Calu3 (cell line): Measurements from ENCODE around the gene DRAM1. TPM values are rescaled to one million over a fixed set of nuclear protein-coding genes. Genes with fewer than 3 reads are reported as not detected.

Source experiments
- BruUV-seq: library from RNA; stranded (reverse); fragments of 400-500 nt; replicated peaks from 2 replicates; lab custom pipeline; 2021; lab: Mats Ljungman, UMichigan
- CTCF ChIA-PET: fragments of 300-600 bp; sonication (Branson Sonifier 250); formaldehyde crosslinking; loops from one replicate; lab custom pipeline; 2022; ENCODE audit warnings: antibody characterized with exemption; lab: Charles Lee
- DNase-seq: peaks from one replicate; pipeline ENCODE4 v3.0.0; 2022
- H3K27ac Mint-ChIP-seq: one replicate; pipeline ENCODE4 v1.8.0; 2022; ENCODE audit warnings: mixed read lengths; ENCODE audit not compliant: unreplicated experiment
- H3K27me3 Mint-ChIP-seq: one replicate; pipeline ENCODE4 v1.8.0; 2022; ENCODE audit warnings: mixed read lengths; ENCODE audit not compliant: unreplicated experiment
- H3K36me3 Mint-ChIP-seq: one replicate; pipeline ENCODE4 v1.8.0; 2022; ENCODE audit warnings: mild to moderate bottlenecking, moderate library complexity, mixed read lengths; ENCODE audit not compliant: insufficient read depth, unreplicated experiment
- H3K4me1 Mint-ChIP-seq: one replicate; pipeline ENCODE4 v1.8.0; 2022; ENCODE audit warnings: mild to moderate bottlenecking, low read depth, mixed read lengths; ENCODE audit not compliant: unreplicated experiment
- H3K4me3 Mint-ChIP-seq: one replicate; pipeline ENCODE4 v1.8.0; 2022; ENCODE audit warnings: mild to moderate bottlenecking, low read depth, moderate library complexity, mixed read lengths; ENCODE audit not compliant: unreplicated experiment
- H3K9me3 Mint-ChIP-seq: one replicate; pipeline ENCODE4 v1.8.0; 2022; ENCODE audit warnings: low read depth, mixed read lengths; ENCODE audit not compliant: unreplicated experiment
- intact Hi-C: fragments of 100-400 bp; cut with micrococcal nuclease; formaldehyde crosslinking; loops from one replicate; pipeline ENCODE4 v1.10.0; 2022; ENCODE audit not compliant: unreplicated experiment
- total RNA-seq: library from RNA; stranded (reverse); gene quantifications from 2 replicates; pipeline ENCODE4 v1.2.3, GENCODE V29; 2022
- TF ChIP-seq, protein P1 (sequence below): fragments of 200-600 bp; IDR thresholded peaks from one replicate; pipeline ENCODE4 v1.8.0; 2022; ENCODE audit warnings: antibody characterized with exemption; ENCODE audit not compliant: unreplicated experiment

DRAM1 gene
- total RNA-seq, 1 experiment from 2014 or later: 28.1 TPM

DNA sequence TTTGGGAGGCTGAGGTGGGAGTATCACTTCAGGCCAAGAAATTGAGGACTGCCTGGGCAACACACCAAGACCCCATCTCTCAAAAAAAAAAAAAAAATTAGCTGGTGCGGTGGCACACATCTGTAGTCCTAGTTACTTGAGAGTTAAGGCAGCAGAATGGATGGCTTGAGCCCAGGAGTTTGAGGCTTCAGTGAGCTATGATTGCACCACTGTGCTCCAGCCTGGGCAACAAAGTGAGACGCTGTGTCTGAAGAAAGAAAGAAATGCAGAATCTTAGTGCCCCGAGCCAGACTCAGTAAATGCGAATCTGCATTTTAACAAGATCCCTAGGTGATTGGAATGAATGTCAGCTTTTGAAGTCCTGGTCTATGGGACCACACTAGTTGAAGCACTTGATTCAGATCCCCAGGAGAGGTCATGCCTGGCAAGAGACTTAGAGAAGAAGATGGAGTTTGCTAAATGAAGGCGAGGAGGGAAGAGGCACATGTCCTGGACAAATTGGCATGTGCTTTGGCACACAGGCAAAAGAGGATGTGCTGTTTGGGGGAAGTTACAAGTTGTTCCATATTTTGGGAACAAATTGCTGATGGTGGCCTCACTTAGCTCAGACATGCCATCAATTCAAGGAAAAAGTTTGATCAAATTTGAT is 56.6 kb downstream of the DRAM1 start:
- Mint-ChIP-seq H3K9me3 (no peaks in the 10 kb centered on the region), H3K4me1 (no peaks in the 10 kb centered on the region), H3K27ac (no peak overlapping the region), H3K27me3 (peaks cover 27% of the 10 kb centered on the region), H3K36me3 (no peaks in the 10 kb centered on the region), H3K4me3 (no peak overlapping the region)
- CTCF ChIA-PET: interaction anchor here (0.6 to 0.7 kb wide), 2 partner anchors 8 to 1348 kb away, joined by 4 to 8 read pairs; no protein-coding TSS in a partner anchor
- TF ChIP-seq, protein P1, sequence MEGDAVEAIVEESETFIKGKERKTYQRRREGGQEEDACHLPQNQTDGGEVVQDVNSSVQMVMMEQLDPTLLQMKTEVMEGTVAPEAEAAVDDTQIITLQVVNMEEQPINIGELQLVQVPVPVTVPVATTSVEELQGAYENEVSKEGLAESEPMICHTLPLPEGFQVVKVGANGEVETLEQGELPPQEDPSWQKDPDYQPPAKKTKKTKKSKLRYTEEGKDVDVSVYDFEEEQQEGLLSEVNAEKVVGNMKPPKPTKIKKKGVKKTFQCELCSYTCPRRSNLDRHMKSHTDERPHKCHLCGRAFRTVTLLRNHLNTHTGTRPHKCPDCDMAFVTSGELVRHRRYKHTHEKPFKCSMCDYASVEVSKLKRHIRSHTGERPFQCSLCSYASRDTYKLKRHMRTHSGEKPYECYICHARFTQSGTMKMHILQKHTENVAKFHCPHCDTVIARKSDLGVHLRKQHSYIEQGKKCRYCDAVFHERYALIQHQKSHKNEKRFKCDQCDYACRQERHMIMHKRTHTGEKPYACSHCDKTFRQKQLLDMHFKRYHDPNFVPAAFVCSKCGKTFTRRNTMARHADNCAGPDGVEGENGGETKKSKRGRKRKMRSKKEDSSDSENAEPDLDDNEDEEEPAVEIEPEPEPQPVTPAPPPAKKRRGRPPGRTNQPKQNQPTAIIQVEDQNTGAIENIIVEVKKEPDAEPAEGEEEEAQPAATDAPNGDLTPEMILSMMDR: no peak
- intact Hi-C loops: loop anchor here (10.0 kb wide), 1 partner anchor 159 kb away; no protein-coding TSS in a partner anchor
- no TSS peak for BruUV-seq
- DNase-seq: no peak

DNA sequence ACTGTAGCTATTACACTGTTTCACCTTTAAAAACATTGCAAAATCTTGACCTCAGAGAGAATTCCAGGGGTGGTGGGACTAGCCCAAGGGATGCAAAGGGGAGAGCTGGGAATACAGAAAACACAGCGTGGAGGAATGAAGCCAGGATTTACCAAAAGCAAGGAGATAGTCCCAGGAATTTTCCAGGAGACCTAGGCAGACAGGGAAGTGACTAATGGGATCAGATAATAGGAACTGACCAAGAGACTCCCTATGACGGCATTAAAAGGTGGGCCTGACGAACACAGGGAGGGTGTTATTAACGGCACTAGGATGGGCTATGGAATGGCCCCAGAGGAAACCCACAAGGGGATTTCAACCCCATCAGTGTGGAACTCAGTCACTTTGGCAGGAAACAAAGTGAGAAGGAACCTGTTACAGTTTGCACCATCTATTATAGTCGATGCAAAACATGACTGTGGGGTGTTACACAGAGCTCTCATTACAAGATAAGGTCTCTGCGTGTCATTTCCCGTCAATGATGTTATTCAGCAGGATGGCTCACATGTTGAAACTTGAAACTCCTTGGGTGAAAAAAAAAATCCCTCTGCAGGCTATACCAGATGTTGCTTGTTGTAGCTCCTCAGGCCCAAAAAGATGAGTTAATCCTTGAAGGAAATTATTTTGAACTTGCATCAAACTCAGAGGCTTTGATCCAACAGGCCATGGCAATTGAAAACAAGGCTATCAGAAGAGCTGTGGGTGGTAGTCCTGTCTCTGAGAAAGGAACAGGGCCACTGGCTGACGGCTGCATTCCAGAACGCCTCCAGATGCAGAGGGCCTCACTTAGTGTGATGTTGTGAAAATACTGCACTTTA is 58.7 kb downstream of the DRAM1 start:
- Mint-ChIP-seq H3K4me1 (no peaks in the 10 kb centered on the region), H3K36me3 (no peaks in the 10 kb centered on the region), H3K4me3 (no peak overlapping the region), H3K27me3 (peaks cover 27% of the 10 kb centered on the region), H3K27ac (no peak overlapping the region), H3K9me3 (no peaks in the 10 kb centered on the region)
- no peak for DNase-seq
- CTCF ChIA-PET: no interaction called here
- no TSS peak for BruUV-seq
- intact Hi-C loops: loop anchor here (5.0 to 10.0 kb wide), 2 partner anchors 161 to 1611 kb away; no protein-coding TSS in a partner anchor
- TF ChIP-seq, protein P1: no peak

DNA sequence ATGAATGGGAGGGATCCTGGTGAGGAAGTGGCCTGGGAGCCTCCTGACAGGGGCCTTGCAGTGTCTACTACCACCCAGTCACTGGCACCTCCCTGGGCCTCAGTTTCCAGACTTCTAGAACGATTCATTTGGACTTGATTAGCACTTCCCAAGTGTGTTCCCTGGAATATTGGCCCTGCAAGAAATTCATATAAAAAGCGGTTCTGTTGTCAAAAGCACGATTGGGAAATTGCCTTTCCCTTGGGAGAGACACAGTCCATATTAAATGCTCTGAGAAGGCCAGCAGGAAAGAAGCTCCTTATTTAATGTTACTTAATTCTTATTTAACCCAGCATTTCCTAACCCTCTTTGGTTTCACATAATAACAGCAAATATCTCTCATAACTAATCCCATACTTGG is 61.9 kb downstream of the DRAM1 start:
- CTCF ChIA-PET: interaction anchor here (1.6 kb wide), 1 partner anchor 872 kb away, joined by 6 read pairs; no protein-coding TSS in a partner anchor

DNA sequence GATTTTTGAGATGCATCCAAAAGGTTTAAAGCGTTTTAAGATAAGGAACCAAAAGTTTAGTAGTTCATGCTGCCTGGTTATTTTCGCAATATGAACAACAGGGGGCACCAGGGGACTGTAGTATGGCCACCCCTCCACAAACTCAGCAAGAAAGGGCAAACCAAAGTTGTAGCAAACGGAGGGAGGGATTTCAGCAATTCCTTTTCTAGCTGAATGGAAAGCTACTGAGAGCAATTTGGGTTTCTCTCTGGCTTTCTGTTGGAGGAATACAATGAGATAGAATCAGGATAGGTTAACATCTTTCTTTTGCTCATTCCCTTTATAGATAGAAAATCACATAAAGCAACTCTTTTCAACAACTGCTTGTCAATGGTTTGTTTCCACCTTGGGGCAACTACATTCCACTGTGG is 62.5 kb downstream of the DRAM1 start:
- peak; percentile 72 for DNase-seq
- CTCF ChIA-PET: interaction anchor here (1.6 kb wide), 1 partner anchor 872 kb away, joined by 6 read pairs; no protein-coding TSS in a partner anchor
- H3K27ac Mint-ChIP-seq: no peak overlapping the region
- TF ChIP-seq, protein P1: peak; percentile 57
- no peaks in the 10 kb centered on the region for H3K36me3 Mint-ChIP-seq
- peaks cover 49% of the 10 kb centered on the region for H3K27me3 Mint-ChIP-seq
- BruUV-seq: no TSS peak
- H3K4me1 Mint-ChIP-seq: no peaks in the 10 kb centered on the region
- no peak overlapping the region for H3K4me3 Mint-ChIP-seq
- H3K9me3 Mint-ChIP-seq: no peaks in the 10 kb centered on the region
- intact Hi-C loops: loop anchor here (1.0 to 10.0 kb wide), 9 partner anchors 121 to 1607 kb away; partner anchors contain the start of genes IGF1 and WASHC3

More for the DNA sequence above, 61.9 kb downstream of the DRAM1 start:
- no peaks in the 10 kb centered on the region for H3K36me3 Mint-ChIP-seq
- TF ChIP-seq, protein P1: no peak
- intact Hi-C loops: loop anchor here (1.0 to 10.0 kb wide), 3 partner anchors 165 to 1608 kb away; no protein-coding TSS in a partner anchor
- H3K9me3 Mint-ChIP-seq: no peaks in the 10 kb centered on the region
- H3K27me3 Mint-ChIP-seq: peaks cover 49% of the 10 kb centered on the region
- DNase-seq: no peak
- no TSS peak for BruUV-seq
- H3K4me1 Mint-ChIP-seq: no peaks in the 10 kb centered on the region
- H3K27ac Mint-ChIP-seq: no peak overlapping the region
- no peak overlapping the region for H3K4me3 Mint-ChIP-seq
